ENCODE results near the gene DVL3.

DNA sequence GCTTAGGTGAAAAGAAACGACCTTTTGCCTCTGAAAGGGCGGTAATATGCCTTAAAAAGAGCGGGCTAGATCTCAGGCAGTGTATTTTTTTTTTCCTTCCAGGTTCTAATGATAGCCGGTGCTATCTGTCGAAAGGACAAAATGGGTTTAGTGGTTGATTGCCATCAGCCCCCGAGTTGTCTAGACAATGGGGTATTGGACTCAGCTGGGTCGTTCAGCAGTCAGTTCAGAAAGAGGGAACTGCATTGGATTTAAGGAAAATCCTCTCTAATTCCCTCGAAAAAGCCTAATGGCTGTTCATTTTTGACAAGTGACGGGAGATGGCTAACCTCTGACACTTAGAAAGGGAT, 19.3 kb upstream of the DVL3 start:
- no peak for TF ChIP-seq GATA2 (IDR thresholded peaks at IDR 0.05; ENCODE audit: low read depth, low read length)
- no peak for TF ChIP-seq GATA3 (IDR thresholded peaks at IDR 0.05; ENCODE audit: low read depth, low read length)

Data from SH-SY5Y (cell line).